NB4 (cell line): ENCODE results near the gene CBFA2T3.

ENCODE experiments used
- DNase-seq: peaks from one replicate; pipeline ENCODE4 v3.0.0; 2010; ENCODE audit warnings: low read depth
- H3K4me3 ChIP-seq: one replicate; pipeline ENCODE4 v1.5.1; 2011; ENCODE audit warnings: mild to moderate bottlenecking, low read depth, low read length, moderate library complexity
- CTCF ChIP-seq: IDR thresholded peaks from one replicate; pipeline ENCODE4 v1.5.1; 2012; ENCODE audit warnings: low read depth, low read length
- MAX ChIP-seq: IDR thresholded peaks from 2 replicates; pipeline ENCODE4 v1.6.1; 2011; ENCODE audit warnings: low read depth, low read length
- MYC ChIP-seq: IDR thresholded peaks from 2 replicates; pipeline ENCODE4 v1.6.1; 2011; ENCODE audit warnings: low read depth, low read length
- POLR2A ChIP-seq: IDR thresholded peaks from 2 replicates; pipeline ENCODE4 v1.6.1; 2011; ENCODE audit warnings: mild to moderate bottlenecking; ENCODE audit not compliant: insufficient read length; ENCODE audit errors: extremely low read depth

The CBFA2T3 gene

DNA sequence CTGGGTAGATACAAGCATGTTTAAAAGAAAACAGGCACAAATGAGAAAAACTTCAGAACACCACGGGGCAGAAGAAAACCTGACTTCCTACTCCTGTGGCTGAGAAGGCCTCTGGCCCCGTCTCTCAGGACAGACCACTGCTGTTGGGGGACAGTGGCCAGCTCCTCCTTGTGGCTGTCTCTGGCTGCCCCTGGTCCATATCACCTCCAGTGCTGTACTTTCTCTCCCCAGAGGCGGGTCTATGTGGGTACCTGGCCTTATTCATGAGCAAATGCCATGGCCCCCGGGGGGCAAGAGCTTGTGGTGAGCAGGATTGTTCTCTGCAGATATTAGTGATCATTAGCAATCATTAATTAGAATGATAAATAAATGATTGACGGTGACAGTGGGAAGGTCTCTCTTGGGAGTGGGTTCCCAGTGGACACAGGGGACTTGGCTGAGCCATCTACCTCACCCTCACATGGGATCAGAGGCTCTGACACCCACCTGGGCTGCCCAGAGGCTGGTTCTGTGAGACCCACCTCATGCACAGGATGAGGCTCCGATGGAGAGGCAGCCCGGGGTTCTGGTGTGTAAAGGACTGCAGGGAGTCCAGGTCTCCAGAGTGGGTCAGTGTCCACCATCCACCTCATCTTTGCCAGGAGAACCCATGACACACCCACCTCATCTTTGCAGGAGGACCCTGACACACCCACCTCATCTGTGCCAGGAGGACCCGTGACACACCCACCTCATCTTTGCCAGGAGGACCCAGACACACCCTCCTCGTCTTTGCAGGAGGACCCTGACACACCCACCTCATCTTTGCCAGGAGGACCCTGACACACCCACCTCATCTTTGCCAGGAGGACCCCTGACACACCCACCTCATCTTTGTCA, 30.6 kb upstream of the CBFA2T3 start:
- no peak overlapping the region for H3K4me3 ChIP-seq
- no peak for DNase-seq
- TF ChIP-seq MAX (no peak), MYC (no peak), CTCF (no peak)

GRCh38 chr16:89006036-89006752, 29.2 kb upstream of the CBFA2T3 start:
- no peak for DNase-seq
- H3K4me3 ChIP-seq: no peak overlapping the region
- no peak for TF ChIP-seq MAX
- no peak for TF ChIP-seq MYC
- TF ChIP-seq CTCF: no peak
- TF ChIP-seq POLR2A: no peak

GRCh38 chr16:89005201-89006035, 28.4 kb upstream of the CBFA2T3 start:
- TF ChIP-seq MYC: no peak
- no peak for TF ChIP-seq MAX
- TF ChIP-seq POLR2A: no peak
- TF ChIP-seq CTCF: no peak
- no peak overlapping the region for H3K4me3 ChIP-seq
- peak; percentile 69 for DNase-seq

DNA sequence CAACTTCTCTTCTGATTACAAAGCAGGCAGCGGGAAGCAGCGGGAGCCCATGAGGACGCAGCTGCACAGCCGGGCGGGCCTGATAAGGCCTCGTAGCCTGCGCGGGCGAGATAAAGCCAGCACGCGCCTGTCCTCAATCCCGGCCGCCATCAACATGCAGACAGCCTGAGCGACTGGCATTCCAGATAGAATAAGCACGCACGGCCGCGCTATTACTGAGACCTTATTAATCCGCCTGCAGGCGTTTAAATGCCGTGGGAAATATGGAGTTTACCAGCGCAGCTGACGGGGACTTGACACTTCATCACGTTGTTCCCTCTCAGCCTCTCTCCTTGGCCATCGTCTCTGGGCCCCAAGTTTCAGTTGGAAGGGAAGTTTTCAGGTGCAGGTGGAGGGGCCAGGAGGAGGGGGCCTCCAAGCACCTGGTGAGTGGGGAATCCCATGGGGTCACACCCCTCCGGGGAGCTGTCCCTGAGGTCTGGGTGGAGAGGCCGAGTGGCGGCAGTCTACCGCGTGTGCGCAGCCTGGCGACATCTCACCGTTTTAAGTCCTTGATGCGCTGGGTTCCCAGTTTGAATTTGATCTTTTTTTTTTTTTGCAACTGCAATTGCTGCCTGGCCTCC, 27.3 kb upstream of the CBFA2T3 start:
- TF ChIP-seq MAX (no peak), MYC (no peak), POLR2A (no peak), CTCF (no peak)
- no peak overlapping the region for H3K4me3 ChIP-seq
- no peak for DNase-seq

GRCh38 chr16:89003831-89004208, 26.8 kb upstream of the CBFA2T3 start:
- no peak overlapping the region for H3K4me3 ChIP-seq
- TF ChIP-seq MAX: no peak
- TF ChIP-seq MYC: no peak

More at GRCh38 chr16:89003831-89004208, 26.8 kb upstream of the CBFA2T3 start:
- no peak for DNase-seq
